Measurements from ENCODE around the gene GIMAP1. TPM values are rescaled to one million over a fixed set of nuclear protein-coding genes. Genes with fewer than 3 reads are reported as not detected.

The GIMAP1 gene
- total RNA-seq, 2 donors from 2014 or later = 5.6 to 8.0 TPM

DNA sequence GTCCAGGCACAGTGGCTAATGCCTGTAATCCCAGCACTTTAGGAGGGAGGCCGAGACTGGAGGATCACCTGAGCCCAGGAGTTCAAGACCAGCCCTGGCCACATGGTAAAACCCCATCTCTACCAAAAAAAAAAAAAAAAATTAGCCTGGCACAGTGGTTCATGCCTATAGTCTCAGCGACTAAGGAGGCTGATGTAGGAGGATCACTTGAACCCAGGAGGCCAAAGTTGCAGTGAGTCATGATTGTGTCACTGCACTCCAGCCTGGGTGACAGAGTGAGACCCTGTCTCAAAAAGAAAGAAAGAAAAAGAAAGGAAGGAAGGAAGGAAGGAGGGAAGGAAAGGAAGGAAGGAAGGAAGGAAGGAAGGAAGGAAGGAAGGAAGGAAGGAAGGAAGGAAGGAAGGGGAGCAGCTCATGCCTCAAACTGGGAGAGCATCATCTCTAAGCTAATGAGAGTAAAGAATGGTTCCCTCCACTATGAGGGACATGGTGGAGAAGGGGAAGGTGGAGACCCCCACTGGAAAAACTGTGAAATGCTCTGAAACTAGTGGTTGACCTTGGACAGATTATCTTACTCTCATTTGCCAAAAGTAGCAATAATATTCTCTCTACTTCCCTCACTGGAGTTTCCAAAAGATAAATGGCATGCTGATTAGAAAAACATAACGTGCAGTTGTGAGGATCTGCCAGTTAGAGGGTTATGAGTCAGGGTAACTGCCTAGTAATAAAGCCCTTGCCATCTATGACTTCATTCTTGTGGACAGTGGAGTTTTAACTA lies 37.6 kb downstream of the GIMAP1 start:
- Histone ChIP-seq H3K4me3 (no peak overlapping the region), H3K4me1 (peaks cover 0 to 32% of the 10 kb centered on the region in 2 donors), H3K27ac (peak overlapping the region in 1 of 2 donors; percentile 78), H3K27me3 (no peaks in the 10 kb centered on the region), H3K9me3 (no peaks in the 10 kb centered on the region), H3K36me3 (no peaks in the 10 kb centered on the region)
- TF ChIP-seq, protein P1, sequence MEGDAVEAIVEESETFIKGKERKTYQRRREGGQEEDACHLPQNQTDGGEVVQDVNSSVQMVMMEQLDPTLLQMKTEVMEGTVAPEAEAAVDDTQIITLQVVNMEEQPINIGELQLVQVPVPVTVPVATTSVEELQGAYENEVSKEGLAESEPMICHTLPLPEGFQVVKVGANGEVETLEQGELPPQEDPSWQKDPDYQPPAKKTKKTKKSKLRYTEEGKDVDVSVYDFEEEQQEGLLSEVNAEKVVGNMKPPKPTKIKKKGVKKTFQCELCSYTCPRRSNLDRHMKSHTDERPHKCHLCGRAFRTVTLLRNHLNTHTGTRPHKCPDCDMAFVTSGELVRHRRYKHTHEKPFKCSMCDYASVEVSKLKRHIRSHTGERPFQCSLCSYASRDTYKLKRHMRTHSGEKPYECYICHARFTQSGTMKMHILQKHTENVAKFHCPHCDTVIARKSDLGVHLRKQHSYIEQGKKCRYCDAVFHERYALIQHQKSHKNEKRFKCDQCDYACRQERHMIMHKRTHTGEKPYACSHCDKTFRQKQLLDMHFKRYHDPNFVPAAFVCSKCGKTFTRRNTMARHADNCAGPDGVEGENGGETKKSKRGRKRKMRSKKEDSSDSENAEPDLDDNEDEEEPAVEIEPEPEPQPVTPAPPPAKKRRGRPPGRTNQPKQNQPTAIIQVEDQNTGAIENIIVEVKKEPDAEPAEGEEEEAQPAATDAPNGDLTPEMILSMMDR (IDR thresholded peaks at IDR 0.05) = peak in 1 of 2 donors; percentile 45
- DNase-seq (ENCODE audit: low spot score) = no peak

DNA sequence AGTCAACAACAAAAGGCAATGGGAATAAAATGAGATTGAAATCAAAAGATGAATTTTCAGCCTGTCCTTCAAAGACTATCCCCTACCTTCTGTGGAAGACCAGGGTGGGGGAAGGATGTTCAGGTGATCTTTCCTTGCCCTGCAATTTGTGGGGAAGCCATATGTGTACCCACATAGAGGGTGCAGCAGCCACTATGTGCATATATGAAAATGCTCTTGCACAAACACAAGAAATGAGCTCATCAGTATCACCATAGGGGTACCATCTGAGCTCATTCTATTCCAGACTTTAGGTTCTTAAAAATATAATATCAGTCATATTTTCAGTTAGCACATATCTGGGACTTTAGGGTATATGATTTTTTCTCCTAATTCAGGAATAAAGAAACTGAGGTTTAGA lies 38.5 kb downstream of the GIMAP1 start:
- Histone ChIP-seq H3K4me1 (peaks cover 0 to 32% of the 10 kb centered on the region in 2 donors), H3K9me3 (no peaks in the 10 kb centered on the region), H3K4me3 (no peak overlapping the region), H3K27me3 (no peaks in the 10 kb centered on the region), H3K36me3 (no peaks in the 10 kb centered on the region), H3K27ac (peak overlapping the region; percentile 0 to 78)
- TF ChIP-seq, protein P1 (IDR thresholded peaks at IDR 0.05) = no peak
- DNase-seq (ENCODE audit: low spot score) = no peak

DNA sequence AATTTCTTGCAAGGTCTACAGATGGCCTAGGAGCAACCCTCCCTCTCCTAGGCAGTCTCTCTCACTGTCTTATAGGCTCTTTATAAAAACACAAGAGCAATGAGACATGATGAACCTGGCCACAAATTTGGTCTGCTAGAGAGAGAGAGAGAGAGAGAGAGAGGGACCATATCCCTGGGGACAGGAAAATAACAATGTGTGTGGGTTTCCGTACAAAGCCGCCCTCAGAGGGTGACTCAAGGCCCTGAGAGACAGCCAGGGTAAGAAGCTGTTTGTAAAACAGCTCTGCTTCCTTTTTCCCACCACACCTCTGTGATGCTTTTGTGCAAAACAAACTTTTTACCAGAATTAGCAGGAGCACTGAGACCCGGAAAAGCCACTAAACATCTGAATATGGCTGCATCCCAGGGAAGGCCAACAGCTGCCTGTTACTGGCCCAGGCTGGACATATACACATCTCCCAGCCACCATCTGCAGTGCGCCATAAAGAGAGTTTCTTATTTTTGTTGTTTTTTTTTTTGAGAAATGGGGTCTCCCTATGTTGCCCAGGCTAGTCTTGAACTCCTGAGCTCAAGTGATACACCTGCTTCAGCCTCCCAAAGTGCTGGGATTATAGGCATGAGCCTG lies 39.2 kb downstream of the GIMAP1 start:
- no peak for DNase-seq (ENCODE audit: low spot score)
- Histone ChIP-seq H3K27ac (peak overlapping the region; percentile 0 to 54), H3K9me3 (no peaks in the 10 kb centered on the region), H3K36me3 (no peaks in the 10 kb centered on the region), H3K4me1 (peaks cover 0 to 32% of the 10 kb centered on the region in 2 donors), H3K4me3 (no peak overlapping the region), H3K27me3 (no peaks in the 10 kb centered on the region)
- TF ChIP-seq, protein P1 (IDR thresholded peaks at IDR 0.05) = no peak

DNA sequence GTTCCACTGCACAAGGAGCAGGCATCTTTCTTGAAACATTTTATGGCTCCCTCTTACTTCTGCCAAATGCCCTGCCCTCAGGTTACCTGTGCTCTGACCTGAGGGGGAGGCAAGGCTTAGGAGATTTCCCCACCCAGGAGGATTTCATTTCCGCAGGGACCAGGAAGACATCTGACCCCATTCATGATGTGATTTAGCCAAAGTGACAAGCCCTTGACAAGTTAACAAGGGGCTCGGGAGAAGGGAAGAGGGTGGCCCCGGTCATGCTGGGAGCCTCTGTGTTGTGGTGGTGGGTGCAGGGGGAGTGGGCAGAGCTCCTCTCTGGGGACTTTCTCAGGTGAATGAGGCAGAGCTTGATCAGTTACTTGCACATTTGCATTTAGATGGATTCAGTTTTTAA lies 39.8 kb downstream of the GIMAP1 start:
- H3K4me3 ChIP-seq = no peak overlapping the region
- TF ChIP-seq, protein P1 (IDR thresholded peaks at IDR 0.05) = no peak
- H3K27ac ChIP-seq = peak overlapping the region; percentile 0 to 54
- no peaks in the 10 kb centered on the region for H3K9me3 ChIP-seq
- no peaks in the 10 kb centered on the region for H3K27me3 ChIP-seq
- DNase-seq (ENCODE audit: low spot score) = no peak
- peaks cover 0 to 30% of the 10 kb centered on the region in 2 donors for H3K4me1 ChIP-seq
- H3K36me3 ChIP-seq = no peaks in the 10 kb centered on the region

- H3K36me3 ChIP-seq = no peaks in the 10 kb centered on the region
- H3K27me3 ChIP-seq = no peaks in the 10 kb centered on the region
- H3K4me1 ChIP-seq = peaks cover 0 to 24% of the 10 kb centered on the region in 2 donors
- DNase-seq (ENCODE audit: low spot score) = no peak
- TF ChIP-seq, protein P1 (IDR thresholded peaks at IDR 0.05) = peak; percentile 32 to 65
- no peak overlapping the region for H3K4me3 ChIP-seq
- peak overlapping the region in 1 of 2 donors; percentile 0 for H3K27ac ChIP-seq
- no peaks in the 10 kb centered on the region for H3K9me3 ChIP-seq
Measured at GRCh38 chr7:150756858-150757257, 40.4 kb downstream of the GIMAP1 start.

Data from right atrium auricular region (tissue), 2 donors.